Skeletal muscle satellite cell (primary cell): ENCODE measurements around the gene DCLK1.

ENCODE experiments used
- H3K27me3 ChIP-seq: 2 replicates; pipeline ENCODE4 v1.7.0; 2013; ENCODE audit warnings: low read length; ENCODE audit not compliant: control insufficient read depth, insufficient read depth
- H3K36me3 ChIP-seq: 2 replicates; pipeline ENCODE4 v1.7.0; 2013; ENCODE audit warnings: mild to moderate bottlenecking, control low read depth, low read length; ENCODE audit not compliant: insufficient read depth
- H3K4me1 ChIP-seq: 2 replicates; pipeline ENCODE4 v1.7.0; 2013; ENCODE audit warnings: low read length; ENCODE audit not compliant: control insufficient read depth, insufficient read depth
- H3K4me2 ChIP-seq: 2 replicates; pipeline ENCODE4 v1.7.0; 2013; ENCODE audit warnings: mild to moderate bottlenecking, low read length
- H3K4me3 ChIP-seq: 2 replicates; pipeline ENCODE4 v1.7.0; 2013; ENCODE audit warnings: low read length
- H3K9ac ChIP-seq: 2 replicates; pipeline ENCODE4 v1.7.0; 2013; ENCODE audit warnings: mild to moderate bottlenecking, low read depth, low read length, moderate library complexity
- H3K9me3 ChIP-seq: replicated peaks from 2 replicates; pipeline ENCODE4 v1.7.0; 2013; ENCODE audit warnings: mild to moderate bottlenecking, control low read depth, low read length

The DCLK1 gene

DNA sequence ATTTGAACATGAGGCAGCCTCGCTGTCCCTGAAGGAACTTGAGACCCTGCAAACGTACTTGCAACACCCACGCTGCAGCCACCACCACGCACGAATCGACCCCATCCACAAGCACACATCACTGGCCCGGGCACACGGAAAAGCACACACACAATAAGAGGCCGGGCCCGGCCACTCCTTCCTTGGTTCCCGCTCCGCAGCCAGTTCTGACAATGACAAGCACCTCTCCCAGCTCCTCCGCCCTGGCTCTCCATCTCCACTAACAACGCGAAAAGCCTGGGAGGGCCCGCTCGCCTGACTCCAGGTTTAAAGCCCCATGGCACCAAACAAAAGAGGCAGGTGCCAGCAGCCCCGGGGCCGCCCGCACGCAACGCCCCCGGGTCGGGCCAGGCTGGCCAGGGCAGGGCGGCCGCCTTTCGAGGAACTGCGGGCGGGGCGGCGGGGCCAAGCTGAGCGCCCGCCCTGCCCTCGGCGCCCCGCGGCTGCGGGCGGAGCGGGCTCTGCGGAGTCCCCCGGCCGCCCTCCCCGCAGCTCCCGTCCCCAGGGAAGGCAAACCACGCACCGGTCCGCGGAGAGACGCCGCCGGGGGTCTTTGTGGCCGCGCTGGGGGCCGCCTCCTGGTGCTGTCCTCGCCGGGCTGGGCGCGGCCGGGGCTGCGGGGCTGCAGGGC lies 495 bp downstream of the DCLK1 start:
- H3K4me1 ChIP-seq = peaks cover 10% of the 10 kb centered on the region
- H3K9me3 ChIP-seq = no peaks in the 10 kb centered on the region
- peak overlapping the region; percentile 62 for H3K4me3 ChIP-seq
- H3K9ac ChIP-seq = peak overlapping the region; percentile 34
- H3K4me2 ChIP-seq = peak overlapping the region; percentile 75
- no peaks in the 10 kb centered on the region for H3K36me3 ChIP-seq
- H3K27me3 ChIP-seq = peaks cover 57% of the 10 kb centered on the region

DNA sequence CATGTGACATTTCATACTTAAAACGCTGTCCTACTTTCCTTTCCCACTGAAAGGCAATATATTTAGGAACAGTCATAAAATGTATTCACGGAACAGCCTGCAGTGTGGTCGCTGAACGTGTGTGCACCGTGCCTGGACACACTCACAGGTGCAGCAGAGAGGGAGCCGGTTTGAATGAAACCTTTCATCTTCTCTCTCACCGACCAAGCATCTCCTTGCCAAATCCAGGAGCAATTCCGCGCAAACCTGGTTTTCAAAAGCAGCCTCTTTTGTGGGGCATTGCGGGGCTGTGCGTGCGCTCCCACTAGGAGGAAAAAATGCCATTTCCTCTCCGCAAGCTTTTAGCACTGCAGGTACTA lies 1.0 kb downstream of the DCLK1 start:
- Histone ChIP-seq H3K9me3 (no peaks in the 10 kb centered on the region), H3K4me1 (peaks cover 10% of the 10 kb centered on the region), H3K27me3 (peaks cover 57% of the 10 kb centered on the region), H3K9ac (no peak overlapping the region), H3K4me3 (peak overlapping the region; percentile 62), H3K36me3 (no peaks in the 10 kb centered on the region), H3K4me2 (peak overlapping the region; percentile 75)

DNA sequence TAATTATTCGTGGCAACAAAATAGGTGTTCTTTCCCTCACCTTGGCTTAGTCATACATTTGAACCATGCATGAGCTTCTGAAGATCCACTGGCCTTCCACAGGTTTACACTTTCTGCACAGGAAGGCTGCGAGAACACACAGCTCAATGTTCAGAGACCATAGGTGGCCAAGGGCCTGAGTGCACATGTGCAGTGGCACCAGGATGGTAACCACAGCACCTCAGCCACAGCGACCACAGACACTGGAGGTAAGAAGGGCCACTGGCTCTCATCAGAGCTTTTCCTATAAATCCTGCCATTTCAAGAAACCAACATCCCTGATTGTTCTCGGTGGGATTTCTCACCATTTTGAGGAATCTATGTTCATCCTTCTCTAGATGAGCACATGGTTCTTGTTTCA lies 1.6 kb downstream of the DCLK1 start:
- no peaks in the 10 kb centered on the region for H3K36me3 ChIP-seq
- H3K9ac ChIP-seq = no peak overlapping the region
- peaks cover 57% of the 10 kb centered on the region for H3K27me3 ChIP-seq
- H3K9me3 ChIP-seq = no peaks in the 10 kb centered on the region
- H3K4me1 ChIP-seq = peaks cover 10% of the 10 kb centered on the region
- H3K4me2 ChIP-seq = no peak overlapping the region
- H3K4me3 ChIP-seq = no peak overlapping the region

DNA sequence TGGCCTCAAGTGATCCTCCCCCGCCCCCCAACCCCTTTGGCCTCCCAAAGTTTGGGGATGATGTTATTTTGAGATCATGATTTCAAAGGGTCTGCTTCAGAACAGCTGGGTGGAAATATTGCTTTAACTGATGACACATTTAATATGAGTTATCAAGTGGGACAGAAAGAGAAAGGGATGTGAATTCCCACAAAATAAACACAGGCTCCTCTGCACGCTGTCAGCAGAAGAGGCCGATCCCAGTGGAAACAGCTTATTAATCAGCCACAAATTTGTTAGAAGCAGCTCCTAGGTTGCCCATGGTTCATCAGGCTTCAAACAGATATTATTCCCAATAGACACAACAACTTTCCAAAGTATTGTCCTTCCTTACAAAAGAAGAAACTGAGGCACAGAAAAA lies 4.7 kb downstream of the DCLK1 start:
- peaks cover 35% of the 10 kb centered on the region for H3K27me3 ChIP-seq
- no peaks in the 10 kb centered on the region for H3K9me3 ChIP-seq
- H3K4me3 ChIP-seq = no peak overlapping the region
- H3K4me1 ChIP-seq = peaks cover 4% of the 10 kb centered on the region
- H3K9ac ChIP-seq = no peak overlapping the region
- H3K4me2 ChIP-seq = no peak overlapping the region
- H3K36me3 ChIP-seq = no peaks in the 10 kb centered on the region

DNA sequence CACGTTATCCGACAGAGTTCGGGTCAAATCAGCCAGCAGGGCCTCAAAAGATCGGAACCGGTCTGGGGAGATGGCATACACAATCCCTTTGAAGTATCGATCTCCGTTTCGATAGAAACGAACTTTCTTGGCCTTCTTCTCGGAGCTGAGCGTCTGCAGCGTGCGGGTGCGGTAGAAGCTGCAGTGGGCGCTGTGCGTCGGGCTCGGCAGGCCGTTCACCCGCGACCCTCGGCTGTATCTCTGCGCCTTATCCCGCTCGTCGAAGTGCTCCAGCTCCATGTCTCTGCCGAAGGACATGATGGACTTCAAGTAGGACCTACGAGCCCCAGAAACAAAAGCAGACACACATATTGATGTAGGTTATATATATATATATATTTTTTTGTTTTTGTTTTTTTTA lies 5.3 kb downstream of the DCLK1 start:
- Histone ChIP-seq H3K9ac (no peak overlapping the region), H3K4me1 (peaks cover 2% of the 10 kb centered on the region), H3K4me3 (no peak overlapping the region), H3K36me3 (no peaks in the 10 kb centered on the region), H3K9me3 (no peaks in the 10 kb centered on the region), H3K4me2 (no peak overlapping the region), H3K27me3 (peaks cover 34% of the 10 kb centered on the region)

DNA sequence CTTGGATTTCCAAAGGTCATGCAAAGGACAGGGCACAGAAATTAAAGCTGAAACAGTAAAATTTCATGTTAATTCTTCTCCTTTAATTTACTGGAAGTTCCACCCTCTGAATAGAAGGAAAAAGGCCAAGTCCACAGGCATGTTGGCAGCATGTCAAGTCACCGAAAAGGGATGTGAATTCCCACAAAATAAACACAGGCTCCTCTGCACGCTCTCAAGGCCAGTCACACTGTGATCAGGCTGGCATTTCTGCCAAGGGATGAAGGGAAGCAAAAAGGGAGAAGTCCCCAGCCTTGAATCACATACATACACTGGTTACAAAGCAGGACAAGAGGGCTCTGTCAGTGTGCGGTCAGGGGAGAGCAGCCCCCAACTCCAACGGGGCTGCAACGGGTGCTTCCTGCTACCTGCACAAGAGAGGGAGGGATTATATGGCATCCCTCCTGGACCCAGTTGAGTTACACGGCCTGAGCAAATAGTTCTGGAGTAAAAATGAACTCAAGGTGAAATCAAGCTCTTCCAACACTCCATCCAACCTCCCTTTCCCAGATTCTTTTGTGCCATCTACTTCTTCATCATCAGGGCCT lies 6.9 kb downstream of the DCLK1 start:
- no peaks in the 10 kb centered on the region for H3K4me1 ChIP-seq
- H3K4me3 ChIP-seq = no peak overlapping the region
- peaks cover 21% of the 10 kb centered on the region for H3K27me3 ChIP-seq
- no peak overlapping the region for H3K4me2 ChIP-seq
- no peaks in the 10 kb centered on the region for H3K36me3 ChIP-seq
- H3K9ac ChIP-seq = no peak overlapping the region
- no peaks in the 10 kb centered on the region for H3K9me3 ChIP-seq

DNA sequence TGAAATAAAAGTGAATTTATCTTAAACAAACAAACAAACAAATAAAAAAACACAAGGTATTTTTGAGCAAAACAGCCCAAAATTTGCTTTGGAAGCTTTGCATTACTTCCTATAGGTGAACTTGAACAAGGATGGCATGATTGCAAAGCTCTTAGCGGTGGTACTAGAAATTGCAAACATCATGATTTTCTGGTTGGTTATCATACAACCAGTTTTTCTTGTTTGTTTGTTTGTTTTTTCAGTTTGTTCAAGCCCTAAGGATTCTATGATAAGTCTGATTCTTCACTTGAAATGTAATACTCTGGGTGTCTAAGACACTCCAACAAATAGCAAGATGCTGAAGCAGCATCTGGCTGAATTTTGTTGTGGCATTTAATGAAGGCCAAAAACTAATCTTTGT lies 15.9 kb downstream of the DCLK1 start:
- no peak overlapping the region for H3K4me3 ChIP-seq
- no peaks in the 10 kb centered on the region for H3K4me1 ChIP-seq
- no peaks in the 10 kb centered on the region for H3K27me3 ChIP-seq
- H3K36me3 ChIP-seq = no peaks in the 10 kb centered on the region
- H3K9me3 ChIP-seq = no peaks in the 10 kb centered on the region
- H3K4me2 ChIP-seq = no peak overlapping the region
- H3K9ac ChIP-seq = no peak overlapping the region

DNA sequence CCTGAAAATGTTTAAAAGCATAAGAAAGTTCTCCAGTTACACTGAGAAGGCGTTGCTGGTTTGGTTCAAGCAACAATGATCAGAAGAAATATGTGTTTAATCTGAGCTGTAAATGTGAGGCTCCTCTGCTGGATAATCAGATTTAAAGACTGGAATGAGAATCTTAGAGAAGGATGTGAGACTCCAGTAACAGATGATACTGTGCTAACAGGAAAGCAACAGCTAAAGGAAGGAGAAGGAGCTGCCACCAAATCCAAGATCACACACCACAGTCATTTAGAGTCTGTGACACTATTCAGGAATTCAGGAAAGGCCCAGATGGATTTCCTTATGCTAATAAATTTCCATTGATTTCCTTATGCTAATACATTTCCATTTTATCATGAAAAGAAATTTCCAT lies 16.9 kb downstream of the DCLK1 start:
- no peak overlapping the region for H3K9ac ChIP-seq
- no peak overlapping the region for H3K4me2 ChIP-seq
- no peaks in the 10 kb centered on the region for H3K4me1 ChIP-seq
- H3K9me3 ChIP-seq = no peaks in the 10 kb centered on the region
- H3K27me3 ChIP-seq = no peaks in the 10 kb centered on the region
- H3K4me3 ChIP-seq = no peak overlapping the region
- no peaks in the 10 kb centered on the region for H3K36me3 ChIP-seq

DNA sequence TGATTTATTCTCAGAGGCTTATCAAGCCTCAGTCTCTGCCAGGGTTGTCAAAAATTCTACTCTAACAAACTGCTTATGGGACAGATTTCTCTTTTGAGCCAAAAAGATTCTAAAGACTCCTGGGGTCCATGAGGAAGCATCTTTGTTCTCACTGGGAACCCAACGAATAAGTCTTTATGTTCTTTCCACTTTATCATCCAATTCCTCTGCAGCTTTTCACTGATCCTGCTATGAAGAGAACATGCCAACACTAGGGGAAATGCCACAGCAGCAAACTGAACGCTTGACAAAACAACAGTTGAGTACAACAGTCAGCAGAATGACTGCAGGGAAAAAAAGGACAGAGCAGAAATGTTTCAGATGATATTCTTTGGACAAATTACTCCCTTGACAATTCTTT lies 22.2 kb downstream of the DCLK1 start:
- Histone ChIP-seq H3K4me1 (no peaks in the 10 kb centered on the region), H3K4me2 (no peak overlapping the region), H3K9ac (no peak overlapping the region)

DNA sequence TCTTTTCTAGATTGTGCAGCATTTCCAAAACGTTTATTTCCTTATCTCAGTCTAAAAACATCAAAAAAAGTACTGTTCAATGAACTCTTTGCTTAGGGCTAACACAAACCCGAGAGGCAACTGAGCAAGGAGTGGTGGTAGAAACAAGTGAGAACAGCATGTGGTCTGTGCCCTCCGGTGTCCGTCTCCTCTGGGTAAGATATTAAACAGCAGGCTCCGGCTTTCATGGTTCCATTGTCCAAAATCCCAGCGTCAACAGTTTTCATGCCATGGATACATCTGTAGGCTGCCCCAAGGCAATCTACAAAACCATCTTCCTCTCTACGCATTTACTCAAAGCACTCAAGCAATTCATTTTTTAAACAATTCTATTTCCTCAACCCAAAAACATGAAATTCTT lies 22.8 kb downstream of the DCLK1 start:
- Histone ChIP-seq H3K9ac (no peak overlapping the region), H3K4me3 (no peak overlapping the region), H3K36me3 (no peaks in the 10 kb centered on the region), H3K9me3 (no peaks in the 10 kb centered on the region), H3K4me1 (no peaks in the 10 kb centered on the region), H3K4me2 (no peak overlapping the region), H3K27me3 (no peaks in the 10 kb centered on the region)

More for the DNA sequence above, 22.2 kb downstream of the DCLK1 start:
- no peaks in the 10 kb centered on the region for H3K36me3 ChIP-seq
- H3K9me3 ChIP-seq = no peaks in the 10 kb centered on the region
- no peaks in the 10 kb centered on the region for H3K27me3 ChIP-seq
- no peak overlapping the region for H3K4me3 ChIP-seq

DNA sequence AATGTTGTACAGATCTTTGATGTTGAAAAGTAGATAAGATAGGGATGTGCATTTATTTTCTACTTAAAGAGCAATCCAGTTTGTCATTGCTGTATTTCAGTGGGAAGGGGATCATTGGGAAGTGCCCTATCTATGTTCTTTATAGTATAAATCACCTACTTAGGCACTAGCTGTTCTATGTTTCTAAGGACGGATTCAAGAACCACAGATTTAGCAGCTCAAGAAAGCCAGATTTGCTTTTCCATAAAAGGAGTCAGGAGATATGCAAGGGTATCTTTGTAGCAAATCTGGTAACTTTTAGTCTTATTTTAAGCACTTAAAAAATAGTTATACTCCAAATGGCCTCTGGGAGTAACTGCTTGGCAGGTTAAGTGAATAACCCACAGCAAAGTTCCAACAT lies 23.7 kb downstream of the DCLK1 start:
- no peaks in the 10 kb centered on the region for H3K27me3 ChIP-seq
- H3K9me3 ChIP-seq = no peaks in the 10 kb centered on the region
- H3K9ac ChIP-seq = no peak overlapping the region
- H3K4me3 ChIP-seq = no peak overlapping the region
- no peak overlapping the region for H3K4me2 ChIP-seq
- no peaks in the 10 kb centered on the region for H3K36me3 ChIP-seq
- no peaks in the 10 kb centered on the region for H3K4me1 ChIP-seq

DNA sequence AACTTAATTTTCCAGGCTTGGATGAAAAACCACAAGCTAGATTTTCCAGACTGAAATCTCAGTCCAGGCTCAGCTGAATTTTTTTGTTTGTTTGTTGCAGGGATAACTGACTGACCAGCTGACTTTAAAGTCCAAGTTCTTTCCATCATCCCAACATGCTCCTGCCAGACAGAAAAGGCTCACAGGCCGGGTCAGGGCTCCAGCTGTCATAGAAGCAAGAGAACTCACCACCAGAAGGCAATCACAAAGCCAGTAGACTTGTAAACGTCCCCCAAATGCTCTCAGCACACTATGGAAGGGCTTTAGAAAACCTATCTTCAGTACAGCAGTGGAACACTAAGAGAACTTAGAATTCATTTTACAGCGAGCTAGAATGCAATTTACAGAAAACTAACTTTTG lies 25.5 kb downstream of the DCLK1 start:
- H3K27me3 ChIP-seq = no peaks in the 10 kb centered on the region
- H3K4me2 ChIP-seq = no peak overlapping the region
- H3K9ac ChIP-seq = no peak overlapping the region
- no peaks in the 10 kb centered on the region for H3K9me3 ChIP-seq
- H3K4me1 ChIP-seq = no peaks in the 10 kb centered on the region
- no peak overlapping the region for H3K4me3 ChIP-seq
- H3K36me3 ChIP-seq = no peaks in the 10 kb centered on the region
